ENCODE data around the gene DLGAP4.

Gene DLGAP4

DNA sequence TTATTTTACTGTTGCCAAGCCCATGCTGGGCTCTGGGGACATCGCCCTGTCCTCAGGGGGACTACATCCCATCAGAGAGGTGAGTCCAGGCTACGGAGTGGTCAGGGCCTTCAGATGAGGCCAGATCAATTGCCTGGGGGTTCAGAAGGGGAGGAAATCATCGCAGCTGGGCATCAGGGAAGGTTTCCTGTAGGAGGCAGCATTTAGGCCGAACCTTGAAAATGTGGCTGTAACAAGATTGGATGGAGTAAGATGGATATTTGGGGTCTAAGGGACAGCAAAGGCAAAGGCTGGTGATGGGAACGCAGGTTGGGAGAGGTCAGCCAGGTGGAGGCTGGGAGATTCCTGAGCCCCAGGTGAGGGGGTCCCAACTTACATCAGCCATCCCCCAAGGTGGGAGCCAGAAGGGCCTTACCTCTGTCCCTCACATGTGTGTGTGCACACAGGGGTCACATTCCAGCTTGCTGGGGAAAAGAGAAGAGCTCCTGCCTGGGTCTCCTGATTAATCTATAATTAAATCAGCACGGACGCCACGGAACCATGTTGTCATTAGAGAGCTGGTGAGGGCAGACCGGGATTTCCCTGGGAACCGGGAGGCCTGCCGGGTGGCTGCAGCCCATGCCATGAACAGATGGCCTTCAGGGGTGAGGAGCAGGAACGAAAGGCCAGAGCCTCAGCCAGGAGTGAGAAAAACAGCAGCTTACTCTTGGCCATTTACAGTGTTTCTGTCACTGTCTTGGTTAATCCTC is 30.5 kb upstream of the DLGAP4 start:
- no peak for DNase-seq

DNA sequence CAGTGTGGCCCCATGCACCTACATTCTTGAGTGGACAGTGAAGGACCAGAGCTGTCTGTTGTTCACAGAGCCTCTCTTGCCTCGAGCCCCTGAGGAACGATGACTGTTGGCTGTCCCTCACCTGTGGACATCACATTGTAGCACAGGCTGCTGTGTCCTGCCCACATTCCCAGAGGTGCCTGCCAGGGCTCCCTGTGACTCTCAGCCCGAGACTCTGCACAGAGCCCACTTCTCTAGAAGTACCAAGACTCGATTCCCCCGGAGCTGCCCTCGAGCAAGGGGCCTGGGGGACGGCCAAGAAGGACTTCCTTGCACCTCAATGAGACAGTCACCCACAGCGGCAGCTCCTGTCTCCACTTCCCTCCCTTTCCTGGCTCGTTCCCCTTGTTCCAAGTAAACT is 28.6 kb upstream of the DLGAP4 start:
- no peak for DNase-seq

DNA sequence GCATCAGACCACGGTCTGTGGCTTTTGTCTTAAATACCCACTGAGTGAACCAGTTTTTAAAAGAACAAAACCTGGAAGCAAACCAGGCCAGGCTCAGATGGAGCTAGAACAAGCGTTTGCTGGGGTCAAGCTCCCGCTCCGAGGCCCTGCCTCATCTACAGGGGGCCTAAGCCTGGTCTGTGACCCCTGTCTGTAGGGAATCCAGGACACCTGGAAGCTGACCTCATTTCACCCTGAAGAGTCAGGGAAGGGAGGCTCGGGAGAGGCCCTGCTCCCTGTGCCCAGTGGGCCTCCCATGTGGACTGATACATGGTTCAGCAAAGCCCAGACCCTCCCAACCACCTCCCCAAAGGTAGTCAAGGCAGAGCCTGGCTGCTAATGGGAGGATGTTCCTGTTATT is 26.8 kb upstream of the DLGAP4 start:
- DNase-seq, result no peak

DNA sequence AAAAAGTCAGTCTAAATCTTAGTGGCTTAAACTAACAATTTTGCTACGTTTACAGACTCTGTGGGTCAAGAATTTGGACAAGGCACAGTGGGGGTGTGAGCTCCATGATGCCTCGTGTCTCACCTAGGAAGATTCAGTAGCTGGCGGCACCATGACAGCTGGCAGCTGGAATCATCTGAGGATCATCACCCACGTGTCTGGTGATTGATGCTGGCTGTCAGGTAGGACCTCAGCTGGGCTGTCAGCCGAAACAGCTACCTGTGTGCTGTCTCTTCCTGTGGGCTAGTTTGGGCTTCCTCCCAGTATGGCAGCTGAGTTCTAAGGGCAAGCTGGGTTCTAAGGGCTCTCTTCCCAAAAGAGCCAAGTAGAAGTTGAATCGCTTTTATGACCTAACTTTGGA is 26.4 kb upstream of the DLGAP4 start:
- no peak for DNase-seq

DNA sequence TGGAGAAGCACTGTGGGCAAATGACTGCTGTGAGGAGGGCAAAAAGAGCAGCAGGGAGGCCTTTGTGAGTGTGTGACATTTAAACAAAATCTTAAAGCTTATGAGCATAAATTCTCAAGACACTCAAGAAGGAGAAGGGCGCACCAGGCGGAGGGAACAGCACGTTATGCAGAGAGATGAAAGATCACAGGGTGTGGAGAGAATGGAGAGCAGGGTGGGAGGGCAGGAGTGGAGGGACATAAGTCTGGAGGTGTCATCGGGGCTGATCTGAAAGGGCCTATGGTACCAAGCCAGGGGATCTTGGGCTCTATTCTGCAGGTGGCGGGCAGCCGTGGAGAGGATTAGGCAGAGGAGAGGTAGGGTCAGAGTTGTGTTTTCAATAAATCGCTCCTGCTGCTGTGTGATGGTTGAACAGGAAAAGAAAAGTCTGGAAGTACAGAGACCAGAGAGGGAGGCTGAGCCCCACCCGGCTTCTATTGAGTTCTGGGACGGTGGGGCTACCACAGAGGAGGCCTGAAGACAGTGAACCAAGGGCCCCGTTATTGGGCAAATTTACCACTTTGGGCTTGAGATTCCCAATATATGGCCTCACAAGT is 24.3 kb upstream of the DLGAP4 start:
- DNase-seq, result no peak

DNA sequence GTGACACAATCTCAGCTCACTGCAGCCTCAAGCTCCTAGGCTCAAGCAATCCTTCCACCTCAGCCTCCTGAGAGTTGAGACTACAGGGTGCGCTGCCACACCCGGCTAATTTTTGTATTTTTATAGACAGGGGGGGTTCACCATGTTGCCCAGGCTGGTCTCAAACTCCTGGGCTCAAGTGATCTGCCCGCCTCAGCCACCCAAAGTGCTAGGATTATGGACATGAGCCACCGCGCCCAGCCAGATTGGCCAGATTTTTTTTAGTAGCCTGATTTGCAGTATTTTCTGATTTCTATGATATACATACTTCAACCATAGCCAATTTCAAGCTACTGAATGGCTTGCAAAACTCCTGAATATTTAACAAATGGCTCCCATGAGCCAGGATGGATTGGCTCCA is 21.4 kb upstream of the DLGAP4 start:
- DNase-seq, result no peak

DNA sequence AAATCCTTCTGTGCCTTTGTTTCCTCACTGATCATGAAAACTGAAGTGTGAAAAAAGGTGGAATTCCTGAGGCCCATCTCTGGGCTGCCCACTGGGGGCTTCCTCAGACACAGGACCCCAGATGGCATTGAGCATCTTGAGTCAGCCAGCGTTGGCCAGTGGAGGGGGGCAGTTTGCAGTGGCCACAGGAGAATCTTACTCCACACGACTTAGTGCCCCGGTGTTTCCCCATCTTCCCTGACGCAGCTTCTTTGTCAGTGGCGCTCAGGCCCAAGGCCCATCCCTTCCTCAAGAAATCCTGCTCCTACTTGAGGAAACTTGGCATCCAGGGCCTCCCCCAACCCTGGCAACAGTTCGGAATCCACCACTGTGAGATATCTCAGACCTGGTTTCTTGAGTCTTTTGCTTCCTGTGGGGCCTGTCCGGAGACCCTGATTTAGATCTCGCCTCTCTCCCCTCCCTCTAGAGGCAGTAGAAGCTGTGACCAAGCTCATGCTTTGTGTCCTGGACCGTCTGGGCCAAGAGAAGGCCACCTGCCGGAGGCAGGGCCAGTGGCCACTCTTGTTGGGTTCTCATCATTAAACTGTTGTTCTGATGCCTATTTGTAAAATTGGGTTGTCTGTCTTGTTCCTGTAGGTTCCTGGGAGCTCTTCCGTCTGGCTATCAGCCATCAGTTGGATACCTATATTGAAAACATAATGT is 20.2 kb upstream of the DLGAP4 start:
- DNase-seq, result no peak

DNA sequence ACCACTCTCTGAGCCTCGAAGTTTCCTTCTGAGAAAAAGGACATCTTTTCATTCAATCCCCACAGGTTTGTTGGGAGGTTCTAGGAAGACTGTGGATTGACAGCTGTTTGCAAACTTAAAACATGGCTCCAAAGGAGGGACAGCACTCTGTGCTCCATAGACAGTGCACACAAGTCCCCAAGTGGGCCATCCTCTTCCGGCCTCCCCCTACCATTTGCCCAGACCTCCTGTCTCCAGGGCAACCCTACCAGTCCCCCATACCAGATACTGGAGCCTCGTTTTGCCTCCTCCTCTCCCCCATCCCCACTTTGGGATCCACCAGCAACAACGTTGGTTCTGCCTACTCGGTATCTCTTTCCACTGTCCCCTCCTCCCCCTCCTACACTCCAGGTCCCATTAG is 8.5 kb upstream of the DLGAP4 start:
- no peak for DNase-seq

DNA sequence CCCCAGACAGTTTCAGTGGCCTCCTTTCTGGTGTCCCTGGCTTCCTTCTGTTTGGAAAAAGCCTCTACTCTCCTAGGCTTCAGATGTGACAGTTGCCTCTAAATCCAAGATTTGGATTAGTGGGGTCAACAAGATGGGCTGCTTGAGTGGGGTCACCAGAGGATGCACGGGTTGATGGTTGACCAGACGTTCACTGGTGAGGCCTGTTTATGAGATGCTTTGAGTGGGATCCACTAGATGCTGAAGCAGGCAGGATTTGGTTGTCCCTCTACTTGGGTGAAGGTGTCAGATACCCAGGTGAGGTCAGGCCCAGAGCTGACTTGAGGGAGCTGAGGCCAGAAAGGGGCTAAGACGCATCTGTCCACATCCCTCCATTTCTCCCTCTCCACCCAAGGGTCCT is 8.1 kb upstream of the DLGAP4 start:
- no peak for DNase-seq

DNA sequence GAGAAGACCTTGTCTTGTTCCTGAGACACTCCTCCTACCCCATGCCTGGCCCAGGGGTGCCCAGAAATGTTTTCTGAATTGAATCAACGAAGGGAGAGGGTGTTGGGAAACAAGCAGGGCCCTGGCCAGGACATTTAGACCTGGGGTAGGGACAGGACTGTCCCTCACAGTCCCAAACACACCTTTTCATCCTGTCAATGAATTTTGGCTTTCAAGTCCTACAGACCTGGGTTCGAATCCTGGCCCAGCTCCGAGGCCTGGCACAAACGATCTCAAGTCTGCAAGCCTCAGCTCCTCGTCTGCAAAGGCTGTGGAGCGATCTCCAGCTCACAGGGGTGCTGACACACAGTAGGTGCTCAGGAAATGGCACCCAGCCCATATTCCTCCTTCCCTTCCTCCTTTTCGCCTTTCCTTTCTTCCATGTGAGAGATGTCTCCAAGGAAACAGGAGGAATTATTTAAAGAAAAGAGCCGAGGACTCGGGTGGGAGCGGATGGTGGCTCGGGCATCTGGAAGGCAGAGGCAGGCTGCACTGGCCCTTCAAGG is 7.3 kb upstream of the DLGAP4 start:
- no peak for DNase-seq

DNA sequence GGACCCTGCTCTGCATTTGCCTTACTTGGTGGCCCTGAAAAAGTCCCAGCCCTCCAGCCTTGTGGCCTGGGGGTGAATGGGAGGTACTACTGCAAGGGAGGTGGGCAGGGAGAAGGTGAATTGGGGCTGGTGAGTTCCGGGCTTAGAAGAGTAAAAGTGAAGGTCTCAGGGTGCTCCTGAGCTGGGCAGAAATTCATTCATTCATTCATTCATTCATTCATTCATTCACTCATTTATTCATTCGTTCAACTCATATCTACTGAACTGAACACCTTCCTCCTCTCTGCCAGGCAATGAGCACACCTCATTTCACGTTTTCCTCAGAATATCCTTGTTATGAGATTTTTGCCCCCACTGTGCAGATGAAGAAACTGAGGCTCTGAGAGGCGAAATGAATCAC is 6.7 kb upstream of the DLGAP4 start:
- no peak for DNase-seq

DNA sequence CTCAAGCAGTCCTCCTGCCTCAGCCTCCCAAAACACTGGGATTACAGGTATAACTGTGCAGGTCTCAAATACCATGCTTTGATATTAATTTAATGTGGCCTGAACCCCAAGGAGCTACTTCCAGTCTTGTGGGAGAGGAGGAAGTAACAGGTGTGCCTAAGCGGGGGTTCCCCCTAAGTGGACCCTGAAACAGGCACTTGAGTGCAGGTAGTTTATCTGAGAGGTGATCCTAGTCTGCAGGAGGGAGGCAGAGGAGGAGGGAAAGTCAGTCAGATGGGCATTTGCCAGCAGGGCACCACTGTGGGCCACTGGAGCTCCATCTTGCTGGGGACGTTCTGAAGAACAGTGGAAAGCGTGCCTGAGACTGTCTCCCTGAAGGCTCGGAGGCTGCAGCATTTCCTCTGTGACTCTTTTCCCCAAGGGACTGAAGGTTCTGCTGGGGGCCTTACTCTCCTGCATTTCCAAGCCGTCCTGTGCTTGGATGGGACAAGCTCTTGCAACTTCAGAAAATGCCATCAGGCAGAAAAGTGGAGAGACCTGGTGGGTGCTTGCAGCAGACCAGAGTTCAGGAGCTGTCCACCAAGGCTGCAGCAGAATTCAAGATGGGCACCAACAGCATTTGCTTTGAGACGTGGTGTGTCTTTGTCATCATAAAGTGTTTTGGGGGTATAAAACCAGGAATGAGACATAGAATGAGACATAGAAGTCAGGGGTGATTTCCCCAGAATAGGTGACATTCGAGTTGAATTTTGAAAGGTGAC is 4.6 kb upstream of the DLGAP4 start:
- no peak for DNase-seq

DNA sequence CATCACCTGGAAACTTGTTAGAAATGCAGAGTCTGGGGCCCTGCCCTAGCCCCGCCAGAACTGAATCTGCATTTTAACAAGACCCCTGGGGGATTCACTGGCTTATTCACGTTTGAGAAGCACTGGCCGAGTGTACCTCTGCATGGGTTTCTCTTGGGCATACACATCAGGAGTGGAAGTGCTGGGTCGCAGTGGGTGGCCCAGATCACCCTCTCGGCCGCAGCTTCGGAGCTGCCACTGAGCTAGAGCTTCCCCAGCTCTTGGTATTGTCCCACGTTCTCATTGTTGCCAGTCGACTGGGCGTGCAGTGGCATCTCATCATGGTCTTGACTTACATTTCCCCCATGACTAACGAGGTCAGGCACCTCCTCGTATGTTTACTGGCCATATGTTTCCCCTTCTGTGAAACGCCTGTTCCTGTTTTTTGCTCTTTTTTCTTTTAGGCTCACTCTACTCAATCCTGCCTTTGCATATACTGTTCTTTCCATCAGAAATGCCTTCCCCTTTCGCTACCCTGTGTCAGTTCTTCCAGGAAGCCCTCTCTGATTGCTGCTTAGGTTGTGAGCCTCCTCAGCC is 3.0 kb upstream of the DLGAP4 start:
- DNase-seq, result no peak

DNA sequence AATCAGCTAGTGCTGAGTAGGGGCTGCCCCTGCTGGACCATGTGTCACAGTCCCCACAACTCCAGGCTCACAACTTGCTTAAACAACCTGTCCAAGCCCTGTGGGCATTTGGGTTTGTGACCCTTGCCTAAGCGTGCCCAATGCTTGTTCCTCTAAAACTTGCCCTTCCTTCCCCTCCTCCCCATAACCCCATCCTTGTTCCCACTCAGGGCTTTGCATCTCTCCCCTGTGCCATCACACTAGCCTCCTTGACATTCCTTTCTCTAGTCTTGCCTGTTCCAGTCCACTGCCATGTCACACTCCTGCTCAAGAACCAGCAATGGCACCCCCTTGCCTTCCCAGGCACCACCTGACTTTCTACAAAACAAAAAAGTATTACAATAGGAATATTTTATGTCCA is 2.3 kb upstream of the DLGAP4 start:
- no peak for DNase-seq

DNA sequence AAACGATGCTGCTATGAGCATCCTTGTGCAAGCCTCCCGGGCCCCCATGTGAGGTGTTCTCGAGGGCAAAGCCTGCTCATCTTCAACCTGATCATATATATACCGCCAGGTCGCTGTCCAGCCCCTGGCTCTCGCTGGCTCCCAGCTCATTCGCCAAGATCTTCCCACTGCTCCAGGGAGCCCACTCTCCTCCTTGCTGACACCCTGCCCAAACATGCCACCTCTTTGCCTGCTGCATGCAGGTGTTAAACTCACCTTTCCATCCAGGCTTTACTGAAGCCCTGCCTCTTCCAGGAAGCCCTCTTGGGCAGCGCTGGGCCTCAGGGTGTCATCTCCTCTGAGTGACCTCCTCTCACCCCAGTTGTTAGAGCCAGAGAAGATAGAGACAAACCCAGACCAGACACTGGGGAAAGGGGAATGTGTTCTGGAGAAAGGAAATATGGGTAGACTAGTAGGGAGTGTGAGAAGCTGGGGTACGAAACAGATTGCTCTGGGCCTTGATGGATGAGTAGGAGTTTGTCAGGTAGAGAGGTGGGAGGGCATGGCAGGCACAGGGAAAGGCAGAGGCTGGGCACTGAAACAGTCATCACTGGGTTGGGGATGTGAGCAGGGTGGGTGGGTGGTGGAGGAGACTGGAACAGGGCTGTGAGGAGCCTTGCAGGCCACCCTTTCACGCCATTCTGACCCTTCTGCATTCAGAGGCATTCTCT is 1.2 kb upstream of the DLGAP4 start:
- DNase-seq, result no peak

DNA sequence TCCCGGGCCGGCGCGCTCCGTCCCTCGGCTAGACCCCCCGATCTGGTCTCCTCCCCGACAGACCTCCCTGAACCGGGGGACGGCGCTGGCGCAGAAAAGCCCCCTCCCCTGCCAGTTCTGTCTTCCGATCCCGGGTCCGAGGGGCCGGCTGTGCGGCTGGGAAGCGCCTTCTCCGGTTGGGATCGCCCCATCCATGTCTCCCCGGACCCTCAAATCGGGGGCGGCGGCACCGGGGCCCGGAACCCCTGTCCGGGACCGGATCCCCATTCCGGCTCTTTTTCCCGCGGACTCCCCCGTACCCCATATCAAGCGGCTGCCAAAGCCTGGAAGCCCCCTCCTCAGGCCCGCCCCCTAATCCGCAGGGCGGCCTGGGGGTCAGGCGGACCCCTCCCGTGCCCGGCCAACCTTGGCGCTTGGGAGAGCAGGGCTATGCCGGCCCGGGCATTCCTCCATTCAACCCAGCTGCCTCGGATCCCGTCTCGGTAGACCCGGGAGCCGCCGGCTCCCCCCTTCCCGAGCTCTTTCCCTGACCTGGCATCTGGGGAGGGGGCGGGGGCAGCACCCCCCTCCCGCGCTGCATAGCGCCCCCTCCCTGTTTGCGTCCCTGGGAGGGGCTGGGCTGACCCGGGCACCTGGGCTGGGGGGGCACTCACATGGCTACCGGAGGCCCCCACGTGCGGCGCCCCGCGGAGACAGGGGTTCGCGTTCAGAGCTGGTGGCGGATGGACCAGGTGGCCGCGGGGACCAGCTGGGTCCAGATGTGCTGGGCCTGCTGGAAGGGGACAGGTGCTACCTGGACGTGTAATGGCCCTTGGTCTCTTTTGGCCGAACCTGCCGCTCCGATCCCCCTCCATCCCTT is 643 bp downstream of the DLGAP4 start:
- no peak for DNase-seq

DNA sequence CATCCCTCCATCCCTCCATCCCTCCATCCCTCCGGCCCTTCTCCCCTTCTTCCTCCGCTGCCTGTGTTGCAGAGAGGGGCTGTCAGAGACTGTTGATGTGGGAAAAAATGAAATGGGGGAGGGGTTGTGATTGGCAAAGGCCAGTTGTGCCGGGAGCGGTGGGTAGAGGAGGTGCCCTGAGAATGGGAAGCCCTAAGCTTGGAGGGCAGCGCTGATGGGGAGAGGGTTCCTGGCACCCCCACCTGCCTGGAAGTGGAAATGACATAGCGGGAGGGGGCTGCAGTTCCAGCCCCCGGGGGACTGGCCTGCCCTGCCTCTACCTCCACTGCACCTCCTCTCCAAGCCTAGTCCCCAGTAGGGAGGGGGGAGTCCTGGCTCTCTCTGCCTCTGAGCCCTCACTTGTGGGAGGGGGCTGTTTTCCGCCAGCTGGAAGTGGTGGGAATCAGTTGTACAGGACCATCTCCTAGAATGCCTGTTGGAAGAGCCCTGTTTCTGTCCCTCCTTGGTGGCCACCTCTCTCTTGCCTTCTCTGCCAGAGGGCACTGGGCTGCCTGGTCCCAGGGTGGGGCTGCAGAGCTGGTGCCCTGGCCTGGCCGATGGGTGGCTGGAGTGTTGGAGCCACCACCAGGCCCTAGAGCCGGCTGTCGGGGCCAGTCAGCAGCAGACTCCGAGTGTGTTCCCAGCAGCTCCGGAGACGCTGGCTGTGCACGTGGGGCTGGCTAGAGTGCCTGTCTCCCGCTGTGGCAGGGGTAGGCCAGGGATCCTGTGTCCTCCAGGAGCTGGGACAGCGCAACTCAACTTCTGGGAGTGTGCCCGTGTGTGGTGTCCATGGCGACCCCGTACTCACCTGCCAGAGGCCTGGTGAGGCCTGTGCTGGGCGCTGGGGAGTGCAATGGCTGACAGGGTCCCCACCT is 1.5 kb downstream of the DLGAP4 start:
- no peak for DNase-seq

DNA sequence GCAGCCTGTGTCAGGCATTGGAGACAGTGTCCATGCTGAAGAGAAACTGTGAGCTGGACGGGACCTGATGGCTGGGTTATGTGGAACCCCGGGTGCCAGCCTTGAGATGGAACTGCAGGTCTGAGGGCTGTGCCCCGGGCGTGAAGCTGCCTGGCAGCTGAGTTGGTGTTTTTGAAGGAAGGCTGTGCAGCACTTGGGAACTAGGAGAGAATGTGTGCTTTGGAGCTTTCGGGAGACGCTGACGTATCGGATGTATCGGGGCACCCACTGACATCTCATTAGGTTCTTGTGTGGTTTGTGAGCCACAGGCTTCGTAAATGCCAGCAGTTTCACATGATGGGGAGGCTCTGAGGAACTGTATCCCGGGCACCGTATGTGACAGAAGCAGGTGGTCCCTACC is 2.2 kb downstream of the DLGAP4 start:
- DNase-seq, result no peak

DNA sequence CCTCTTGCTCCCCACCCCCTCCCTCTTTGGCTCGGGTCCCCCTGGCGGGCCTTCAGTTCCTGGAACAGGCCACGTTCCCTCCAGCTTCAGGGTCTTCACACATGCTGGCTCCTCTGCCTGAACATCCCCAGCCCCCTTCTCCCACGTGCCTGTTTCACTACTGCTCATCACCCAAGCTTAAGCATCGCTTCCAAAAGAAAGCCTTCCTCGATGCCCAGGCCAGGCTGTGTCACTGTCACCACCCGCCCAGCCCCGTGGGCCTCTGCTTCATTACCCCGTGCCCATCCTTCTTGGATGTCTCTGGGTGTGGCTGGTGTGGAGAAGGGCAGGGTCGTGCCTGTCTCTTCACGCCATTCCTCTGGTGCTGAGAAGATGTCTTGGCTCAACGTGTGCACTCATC is 2.8 kb downstream of the DLGAP4 start:
- DNase-seq, result no peak

DNA sequence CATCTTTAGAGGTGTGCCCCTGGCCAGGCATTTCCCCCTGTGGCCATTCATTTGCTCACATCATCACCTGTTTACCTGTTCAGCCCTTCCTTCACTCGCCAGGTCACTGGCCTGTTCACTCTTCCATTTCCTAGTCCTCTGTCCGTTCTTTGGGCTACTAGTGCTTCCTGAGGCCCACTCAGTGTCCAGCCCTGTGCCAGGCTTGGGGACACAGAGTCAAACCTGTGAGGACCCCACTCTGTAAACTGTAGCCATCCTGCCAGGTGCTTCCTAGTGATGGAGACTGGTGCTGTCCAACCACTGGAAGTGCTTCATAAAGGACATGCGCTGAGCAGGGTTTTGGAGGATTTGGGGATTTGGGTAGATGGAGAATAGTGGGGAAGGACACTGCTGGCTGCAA is 3.5 kb downstream of the DLGAP4 start:
- DNase-seq, result no peak
